Ovary (tissue), 9 donors: ENCODE measurements around the gene VIM. TPM values are rescaled to one million over a fixed set of nuclear protein-coding genes. Genes with fewer than 3 reads are reported as not detected.

ENCODE experiments used
- DNase-seq, 5 donors: peaks; one replicate each; pipeline ENCODE4 v3.0.0-alpha.2; 2019 to 2020
- H3K27ac ChIP-seq, 2 donors: fragments of 200-600 bp; one replicate each; pipeline versions ENCODE4 v1.5.1 to v1.8.0; 2019 to 2022
- H3K27me3 ChIP-seq: fragments of 200-600 bp; one replicate; pipeline ENCODE4 v1.8.0; 2022
- H3K36me3 ChIP-seq: fragments of 200-600 bp; sonication (generic); one replicate; pipeline ENCODE4 v1.5.1; 2019
- H3K4me1 ChIP-seq: one replicate; pipeline ENCODE4 v1.8.1; 2013; ENCODE audit warnings: mild to moderate bottlenecking, moderate library complexity; ENCODE audit not compliant: insufficient read depth
- H3K4me3 ChIP-seq: fragments of 200-600 bp; sonication (generic); one replicate; pipeline ENCODE4 v1.5.1; 2017
- H3K9me3 ChIP-seq, 2 donors: fragments of 200-600 bp in 1 of 2; sonication (generic) in 1 of 2; one replicate each; pipeline versions ENCODE4 v1.5.1 to v1.8.1; 2013 to 2019; ENCODE audit warnings: mild to moderate bottlenecking in 1 of 2, moderate library complexity in 1 of 2
- EP300 ChIP-seq: sonication (generic); formaldehyde crosslinking; IDR thresholded peaks from one replicate; pipeline ENCODE4 v1.6.1; 2017; ENCODE audit warnings: antibody characterized with exemption
- POLR2A ChIP-seq: fragments of 450-650 bp; IDR thresholded peaks from one replicate; pipeline ENCODE4 v1.6.1; 2017; ENCODE audit warnings: antibody characterized with exemption, mild to moderate bottlenecking, moderate library complexity
- WGBS, 3 donors: extraction: QIAGEN DNeasy Blood & Tissue Kit in 1 of 3; methylation state at CpG; one replicate each; pipeline versions ENCODE4 v1.1.5 to v1.1.7; 2013 to 2017; 5-methylcytosine and 5-hydroxymethylcytosine counted together
- intact Hi-C, 4 donors: fragments of 100-400 bp; cut with DNase I; formaldehyde crosslinking; loops; one replicate each; pipeline versions ENCODE4 v1.11.0 to v1.15.1; 2022 to 2023
- polyA plus RNA-seq, 2 donors: library from polyadenylated mRNA; stranded (reverse); fragments of 200-250 nt in 1 of 2; fragments of 350-450 nt in 1 of 2; fragmentation: Illumina TruSeq in 1 of 2; extraction: RNeasy Lipid Tissue Mini Kit (QIAGEN cat#74804) in 1 of 2; gene quantifications; one replicate each; pipeline ENCODE4 v1.2.3, GENCODE V29; 2013 to 2014
- total RNA-seq, 7 donors: library from RNA; depleted of rRNA in 2 of 7; stranded (reverse); fragments of >200 nt in 2 of 7; fragmentation: NEBNext Ultra II Directional in 3 of 7; extraction: Animal tissue kit (Norgen Biotek cat#: 25700) in 3 of 7; gene quantifications; one replicate each; pipeline versions ENCODE4 v1.1.0 to v1.2.4, GENCODE V29; 2016 to 2023
- TF ChIP-seq, protein P1 (sequence below), 3 donors: fragments of 450-650 bp in 2 of 3; fragments of 200-600 bp in 1 of 3; IDR thresholded peaks; one replicate each; pipeline versions ENCODE4 v1.5.1 to v1.8.0; 2016 to 2022; ENCODE audit warnings: antibody characterized with exemption in 3 of 3, mild to moderate bottlenecking in 1 of 3
- donor health status: DM: no; HTN: no; CAD: no; lungs with moderate emphysema.
- donor health status: DM: no; HTN: no; CAD: no.
- donor health status: Bipolar disorder and iron deficiency.
- donor health status: DM: yes; HTN: yes; CAD: no.
- donor health status: DM: no; HTN: no; CAD: no.
- donor health status: DM: yes; HTN: yes; CAD: no.

The VIM gene
- total and polyA plus RNA-seq, 9 donors = 2,370 to 6,135 (median 4,661) TPM

DNA sequence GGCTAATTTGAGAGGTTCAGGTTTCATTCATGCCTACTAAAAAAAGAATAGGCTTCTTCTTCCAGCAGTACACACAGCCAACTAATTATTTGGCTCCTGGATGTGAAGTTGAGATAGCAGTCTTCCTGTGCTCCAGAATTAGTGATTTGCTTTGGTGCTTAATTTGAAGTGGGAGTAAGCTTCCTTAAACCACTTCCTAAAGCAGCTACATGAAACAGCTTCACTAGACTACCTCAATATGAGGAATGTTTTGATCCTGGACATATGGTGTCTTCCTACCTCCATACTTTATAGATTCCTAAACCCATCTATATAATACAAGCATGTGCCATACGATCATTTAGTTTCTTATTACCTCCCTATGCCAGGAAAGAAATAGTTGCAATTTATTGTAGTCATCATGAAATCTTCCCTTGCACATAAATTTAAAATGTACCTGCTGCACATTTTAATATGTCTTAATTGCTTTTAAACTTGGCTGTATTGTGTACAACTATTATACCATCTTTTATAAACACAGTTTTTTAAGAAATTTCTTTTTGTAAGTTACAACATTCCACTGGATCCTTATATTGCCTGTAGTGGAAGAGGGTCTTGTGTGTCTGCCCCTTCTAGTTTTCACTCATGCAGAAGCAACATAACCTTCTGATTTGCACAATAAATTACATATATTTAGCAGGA, 8.6 kb downstream of the VIM start:
- H3K36me3 ChIP-seq = no peaks in the 10 kb centered on the region
- no peak for DNase-seq
- intact Hi-C loops = loop anchor here in 1 of 4 donors (5.0 kb wide), 1 partner anchor 344 kb away; no protein-coding TSS in a partner anchor
- WGBS, 3 donors = 8 to 40% (median 26%) methylated on average over 1 of the region's 1 CpG
- H3K9me3 ChIP-seq = no peaks in the 10 kb centered on the region
- peaks cover 12% of the 10 kb centered on the region for H3K4me1 ChIP-seq
- H3K27me3 ChIP-seq = no peaks in the 10 kb centered on the region
- no peak overlapping the region for H3K4me3 ChIP-seq
- TF ChIP-seq EP300 (no peak), POLR2A (no peak)
- TF ChIP-seq, protein P1, sequence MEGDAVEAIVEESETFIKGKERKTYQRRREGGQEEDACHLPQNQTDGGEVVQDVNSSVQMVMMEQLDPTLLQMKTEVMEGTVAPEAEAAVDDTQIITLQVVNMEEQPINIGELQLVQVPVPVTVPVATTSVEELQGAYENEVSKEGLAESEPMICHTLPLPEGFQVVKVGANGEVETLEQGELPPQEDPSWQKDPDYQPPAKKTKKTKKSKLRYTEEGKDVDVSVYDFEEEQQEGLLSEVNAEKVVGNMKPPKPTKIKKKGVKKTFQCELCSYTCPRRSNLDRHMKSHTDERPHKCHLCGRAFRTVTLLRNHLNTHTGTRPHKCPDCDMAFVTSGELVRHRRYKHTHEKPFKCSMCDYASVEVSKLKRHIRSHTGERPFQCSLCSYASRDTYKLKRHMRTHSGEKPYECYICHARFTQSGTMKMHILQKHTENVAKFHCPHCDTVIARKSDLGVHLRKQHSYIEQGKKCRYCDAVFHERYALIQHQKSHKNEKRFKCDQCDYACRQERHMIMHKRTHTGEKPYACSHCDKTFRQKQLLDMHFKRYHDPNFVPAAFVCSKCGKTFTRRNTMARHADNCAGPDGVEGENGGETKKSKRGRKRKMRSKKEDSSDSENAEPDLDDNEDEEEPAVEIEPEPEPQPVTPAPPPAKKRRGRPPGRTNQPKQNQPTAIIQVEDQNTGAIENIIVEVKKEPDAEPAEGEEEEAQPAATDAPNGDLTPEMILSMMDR (IDR thresholded peaks at IDR 0.05) = no peak
- no peak overlapping the region for H3K27ac ChIP-seq

- 39 to 42% (median 42%) methylated on average over 5 of the region's 5 CpGs for WGBS, 3 donors
- Histone ChIP-seq H3K27me3 (no peaks in the 10 kb centered on the region), H3K4me1 (peaks cover 12% of the 10 kb centered on the region), H3K4me3 (no peak overlapping the region), H3K36me3 (no peaks in the 10 kb centered on the region), H3K9me3 (no peaks in the 10 kb centered on the region), H3K27ac (no peak overlapping the region)
- no peak for TF ChIP-seq EP300
- TF ChIP-seq POLR2A = no peak
- TF ChIP-seq, protein P1 (IDR thresholded peaks at IDR 0.05) = no peak
- DNase-seq = no peak
- intact Hi-C loops = loop anchor here in 1 of 4 donors (5.0 kb wide), 1 partner anchor 345 kb away; no protein-coding TSS in a partner anchor
Measured at GRCh38 chr10:17237149-17237527, 9.1 kb downstream of the VIM start.

DNA sequence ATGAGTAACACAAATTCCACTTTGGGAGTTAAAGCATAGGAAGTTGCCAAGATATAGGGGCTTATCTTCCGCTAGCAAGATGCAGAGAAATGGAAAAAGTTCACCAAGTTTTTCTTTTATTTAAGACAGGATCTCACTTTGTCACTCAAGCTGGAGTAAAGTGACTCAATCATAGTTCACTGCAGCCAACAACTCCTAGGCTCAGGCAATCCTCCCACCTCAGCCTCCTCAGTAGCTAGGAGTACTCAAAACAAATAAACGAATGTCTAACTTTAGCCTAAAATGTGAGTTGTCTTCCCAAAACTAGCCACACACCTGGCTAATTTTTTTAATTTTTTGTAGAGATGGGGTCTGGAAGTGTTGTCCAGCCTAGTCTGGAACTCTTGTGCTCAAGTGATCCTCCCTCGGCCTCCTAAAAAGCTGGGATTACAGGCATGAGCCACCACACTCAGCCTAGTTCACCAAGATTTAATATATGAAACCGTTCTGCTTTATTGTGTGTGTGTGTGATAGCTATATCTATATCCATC, 9.9 kb downstream of the VIM start:
- no peak for DNase-seq
- intact Hi-C loops = loop anchor here in 1 of 4 donors (5.0 kb wide), 1 partner anchor 346 kb away; no protein-coding TSS in a partner anchor
- Histone ChIP-seq H3K4me3 (no peak overlapping the region), H3K4me1 (peaks cover 11% of the 10 kb centered on the region), H3K9me3 (no peaks in the 10 kb centered on the region), H3K27me3 (no peaks in the 10 kb centered on the region), H3K27ac (no peak overlapping the region), H3K36me3 (no peaks in the 10 kb centered on the region)
- WGBS, 3 donors = 49 to 61% (median 51%) methylated on average over 4 of the region's 4 CpGs
- TF ChIP-seq POLR2A = no peak
- TF ChIP-seq EP300 = no peak
- TF ChIP-seq, protein P1 (IDR thresholded peaks at IDR 0.05) = no peak

- intact Hi-C loops = loop anchor here in 1 of 4 donors (5.0 kb wide), 1 partner anchor 346 kb away; no protein-coding TSS in a partner anchor
- Histone ChIP-seq H3K4me1 (peaks cover 9% of the 10 kb centered on the region), H3K4me3 (no peak overlapping the region), H3K27ac (peak overlapping the region in 1 of 2 donors; percentile 41), H3K27me3 (no peaks in the 10 kb centered on the region), H3K36me3 (no peaks in the 10 kb centered on the region), H3K9me3 (no peaks in the 10 kb centered on the region)
- TF ChIP-seq, protein P1 (IDR thresholded peaks at IDR 0.05) = peak in 1 of 3 donors; percentile 19
- no peak for TF ChIP-seq EP300
- peak in 1 of 5 donors; percentile 46 for DNase-seq
- 18 to 29% (median 19%) methylated on average over 12 of the region's 12 CpGs for whole genome bisulfite sequencing, 3 donors
Measured at GRCh38 chr10:17238445-17239291, 10.6 kb downstream of the VIM start.
